Pons (tissue), 1 donor: ENCODE data around the gene SPDEF.

Experiments used
- DNase-seq: peaks from one replicate; pipeline ENCODE4 v3.0.0-alpha.2; 2016; ENCODE audit warnings: low spot score

The SPDEF gene

GRCh38 chr6:34527751-34528670 is 28.1 kb downstream of the SPDEF start:
- no peak for DNase-seq

- DNase-seq, result peak; percentile 77
Measured at GRCh38 chr6:34526992-34527728, 29.0 kb downstream of the SPDEF start.

- DNase-seq, result no peak
Measured at GRCh38 chr6:34526241-34526972, 29.7 kb downstream of the SPDEF start.

- no peak for DNase-seq
Measured at GRCh38 chr6:34525431-34526175, 30.5 kb downstream of the SPDEF start.

- no peak for DNase-seq
Measured at GRCh38 chr6:34524971-34525370, 31.2 kb downstream of the SPDEF start.

GRCh38 chr6:34524499-34524898 is 31.6 kb downstream of the SPDEF start:
- no peak for DNase-seq

- no peak for DNase-seq
Measured at GRCh38 chr6:34523441-34524206, 32.5 kb downstream of the SPDEF start.

- no peak for DNase-seq
Measured at GRCh38 chr6:34522761-34523160, 33.4 kb downstream of the SPDEF start.

GRCh38 chr6:34521463-34522285 is 34.5 kb downstream of the SPDEF start:
- no peak for DNase-seq

GRCh38 chr6:34520645-34521462 is 35.3 kb downstream of the SPDEF start:
- no peak for DNase-seq

GRCh38 chr6:34519971-34520644 is 36.0 kb downstream of the SPDEF start:
- no peak for DNase-seq

GRCh38 chr6:34518669-34519365 is 37.3 kb downstream of the SPDEF start:
- no peak for DNase-seq

- DNase-seq, result no peak
Measured at GRCh38 chr6:34517966-34518365, 38.2 kb downstream of the SPDEF start.

GRCh38 chr6:34517461-34517881 is 38.7 kb downstream of the SPDEF start:
- no peak for DNase-seq

GRCh38 chr6:34516391-34517324 is 39.5 kb downstream of the SPDEF start:
- no peak for DNase-seq

GRCh38 chr6:34515473-34516387 is 40.4 kb downstream of the SPDEF start:
- DNase-seq, result no peak
